ENCODE measurements around the gene SENP5.
"Not testable (repeated sequence)": the region's sequence is repeated elsewhere in the genome, so short reads cannot be mapped to it uniquely, and the experiment has no call there.

Gene SENP5, protein sequence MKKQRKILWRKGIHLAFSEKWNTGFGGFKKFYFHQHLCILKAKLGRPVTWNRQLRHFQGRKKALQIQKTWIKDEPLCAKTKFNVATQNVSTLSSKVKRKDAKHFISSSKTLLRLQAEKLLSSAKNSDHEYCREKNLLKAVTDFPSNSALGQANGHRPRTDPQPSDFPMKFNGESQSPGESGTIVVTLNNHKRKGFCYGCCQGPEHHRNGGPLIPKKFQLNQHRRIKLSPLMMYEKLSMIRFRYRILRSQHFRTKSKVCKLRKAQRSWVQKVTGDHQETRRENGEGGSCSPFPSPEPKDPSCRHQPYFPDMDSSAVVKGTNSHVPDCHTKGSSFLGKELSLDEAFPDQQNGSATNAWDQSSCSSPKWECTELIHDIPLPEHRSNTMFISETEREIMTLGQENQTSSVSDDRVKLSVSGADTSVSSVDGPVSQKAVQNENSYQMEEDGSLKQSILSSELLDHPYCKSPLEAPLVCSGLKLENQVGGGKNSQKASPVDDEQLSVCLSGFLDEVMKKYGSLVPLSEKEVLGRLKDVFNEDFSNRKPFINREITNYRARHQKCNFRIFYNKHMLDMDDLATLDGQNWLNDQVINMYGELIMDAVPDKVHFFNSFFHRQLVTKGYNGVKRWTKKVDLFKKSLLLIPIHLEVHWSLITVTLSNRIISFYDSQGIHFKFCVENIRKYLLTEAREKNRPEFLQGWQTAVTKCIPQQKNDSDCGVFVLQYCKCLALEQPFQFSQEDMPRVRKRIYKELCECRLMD

GRCh38 chr3:196867507-196868296 lies at the start of gene SENP5:
TSS of gene SENP5 (plus strand) at chr3:196867920. CDS start at chr3:196885182, 17,262 bp downstream.
- Histone ChIP-seq H2AFZ (ENCODE audit: low read length) (peak within 1 kb of the TSS; percentile 98), H3F3A (ENCODE audit: insufficient read depth, low read length) (peaks cover 11% of the 10 kb centered on the region), H3K27ac (ENCODE audit: low read length) (peak within 1 kb of the TSS; percentile 79), H4K20me1 (ENCODE audit: insufficient read depth, low read length) (0 out of 2 replicates have a peak, but pooled peaks cover 12% of the 10 kb centered on the region), H3K79me2 (ENCODE audit: low read length) (peaks cover 49% of the 10 kb centered on the region), H3K4me1 (ENCODE audit: low read length) (peaks cover 10% of the 10 kb centered on the region), H3K4me3 (ENCODE audit: low read length) (peak within 1 kb of the TSS; percentile 92), H3K9ac (ENCODE audit: low read length) (peak within 1 kb of the TSS; percentile 89), H3K9me2 (replicated peaks; ENCODE audit: insufficient read depth, low read length) (no peaks in the 10 kb centered on the region), H3K4me2 (ENCODE audit: low read depth, low read length) (peak within 1 kb of the TSS; percentile 93), H3K27me3 (replicated peaks; ENCODE audit: insufficient read depth, low read length) (no peaks in the 10 kb centered on the region), H3K36me3 (replicated peaks; ENCODE audit: insufficient read depth, low read length) (no peaks in the 10 kb centered on the region), H3K9me3 (replicated peaks; ENCODE audit: insufficient read depth, low read length) (no peaks in the 10 kb centered on the region)
- TF ChIP-seq EZH2phosphoT487 (IDR thresholded peaks at IDR 0.05; ENCODE audit: low read length) (no peak), EZH2 (optimal IDR thresholded peaks at IDR 0.05; ENCODE audit: low read depth, low read length) (no peak)
- peak; percentile 97 for DNase-seq

GRCh38 chr3:196821806-196822355 lies 45.8 kb upstream of the SENP5 start:
- TF ChIP-seq EZH2phosphoT487 (IDR thresholded peaks at IDR 0.05; ENCODE audit: low read length) (no peak), CTCF (IDR thresholded peaks at IDR 0.05; ENCODE audit: low read length) (no peak), EZH2 (optimal IDR thresholded peaks at IDR 0.05; ENCODE audit: low read depth, low read length) (no peak)
- Histone ChIP-seq H3K9me3 (replicated peaks; ENCODE audit: insufficient read depth, low read length) (no peaks in the 10 kb centered on the region), H3K4me2 (ENCODE audit: low read depth, low read length) (no peak overlapping the region), H3K4me1 (ENCODE audit: low read length) (no peaks in the 10 kb centered on the region), H4K20me1 (ENCODE audit: insufficient read depth, low read length) (no peaks in the 10 kb centered on the region), H3F3A (ENCODE audit: insufficient read depth, low read length) (no peaks in the 10 kb centered on the region), H3K4me3 (ENCODE audit: low read length) (no peak overlapping the region), H3K27ac (ENCODE audit: low read length) (no peak overlapping the region), H3K9ac (ENCODE audit: low read length) (no peak overlapping the region), H2AFZ (ENCODE audit: low read length) (no peak overlapping the region), H3K36me3 (replicated peaks; ENCODE audit: insufficient read depth, low read length) (peaks cover 14% of the 10 kb centered on the region), H3K79me2 (ENCODE audit: low read length) (no peaks in the 10 kb centered on the region), H3K9me2 (replicated peaks; ENCODE audit: insufficient read depth, low read length) (no peaks in the 10 kb centered on the region), H3K27me3 (replicated peaks; ENCODE audit: insufficient read depth, low read length) (no peaks in the 10 kb centered on the region)
- DNase-seq: no peak

DNA sequence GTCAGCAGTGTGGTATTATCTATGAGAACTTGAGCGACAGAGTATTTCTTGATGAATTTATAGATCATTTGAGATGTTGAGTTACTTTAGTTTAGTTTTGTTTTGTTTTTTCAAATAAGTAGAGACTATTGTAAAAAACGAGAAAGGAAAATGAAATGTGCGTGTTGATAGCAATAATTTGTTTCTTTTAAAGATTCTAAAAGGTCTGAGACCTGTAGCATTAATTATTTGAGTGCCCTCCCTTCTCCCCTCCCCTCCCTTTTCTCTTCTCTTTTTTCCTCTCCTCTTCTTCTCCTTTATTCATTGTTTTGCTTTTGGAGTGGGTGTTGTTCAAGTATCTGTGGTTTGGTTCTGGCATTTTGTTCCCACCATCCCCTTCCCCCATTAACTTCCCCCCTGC lies 38.1 kb upstream of the SENP5 start:
- not testable (repeated sequence) for H3K36me3 ChIP-seq (replicated peaks; ENCODE audit: insufficient read depth, low read length)

DNA sequence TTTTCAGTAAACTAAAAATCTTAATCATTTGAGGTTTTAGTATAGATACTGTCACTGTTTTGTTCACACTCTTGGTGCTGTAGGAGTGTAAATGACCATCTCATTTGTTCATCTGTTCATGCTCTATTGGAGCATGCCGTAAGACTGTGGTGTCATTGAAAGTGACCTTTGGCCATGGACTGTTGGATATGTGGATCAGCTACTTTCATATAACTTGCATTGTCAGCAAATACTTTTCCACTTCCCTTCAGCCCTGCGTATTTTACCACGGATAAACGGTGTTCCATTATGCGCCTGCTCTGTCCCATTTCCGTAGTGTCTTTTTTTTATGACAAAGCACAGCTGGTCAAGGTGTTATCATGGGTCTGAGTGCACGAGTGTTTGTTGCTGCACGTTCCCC lies 32.6 kb upstream of the SENP5 start:
- no peak overlapping the region for H3K4me2 ChIP-seq (ENCODE audit: low read depth, low read length)
- TF ChIP-seq EZH2phosphoT487 (IDR thresholded peaks at IDR 0.05; ENCODE audit: low read length) (no peak), CTCF (IDR thresholded peaks at IDR 0.05; ENCODE audit: low read length) (no peak), EZH2 (optimal IDR thresholded peaks at IDR 0.05; ENCODE audit: low read depth, low read length) (no peak)
- no peak overlapping the region for H2AFZ ChIP-seq (ENCODE audit: low read length)
- H3K9ac ChIP-seq (ENCODE audit: low read length): no peak overlapping the region
- DNase-seq: no peak
- no peak overlapping the region for H3K4me3 ChIP-seq (ENCODE audit: low read length)
- H3K9me3 ChIP-seq (replicated peaks; ENCODE audit: insufficient read depth, low read length): no peaks in the 10 kb centered on the region
- no peaks in the 10 kb centered on the region for H3K27me3 ChIP-seq (replicated peaks; ENCODE audit: insufficient read depth, low read length)
- no peaks in the 10 kb centered on the region for H3K36me3 ChIP-seq (replicated peaks; ENCODE audit: insufficient read depth, low read length)
- no peaks in the 10 kb centered on the region for H3K4me1 ChIP-seq (ENCODE audit: low read length)
- H3F3A ChIP-seq (ENCODE audit: insufficient read depth, low read length): no peaks in the 10 kb centered on the region
- no peaks in the 10 kb centered on the region for H3K9me2 ChIP-seq (replicated peaks; ENCODE audit: insufficient read depth, low read length)
- H3K27ac ChIP-seq (ENCODE audit: low read length): no peak overlapping the region
- H3K79me2 ChIP-seq (ENCODE audit: low read length): no peaks in the 10 kb centered on the region
- H4K20me1 ChIP-seq (ENCODE audit: insufficient read depth, low read length): no peaks in the 10 kb centered on the region

More for the DNA sequence above, 38.1 kb upstream of the SENP5 start:
- H2AFZ ChIP-seq (ENCODE audit: low read length); H3K9ac ChIP-seq (ENCODE audit: low read length); H4K20me1 ChIP-seq (ENCODE audit: insufficient read depth, low read length); H3K4me1 ChIP-seq (ENCODE audit: low read length); H3K79me2 ChIP-seq (ENCODE audit: low read length); H3K27me3 ChIP-seq (replicated peaks; ENCODE audit: insufficient read depth, low read length); H3K27ac ChIP-seq (ENCODE audit: low read length); H3K4me3 ChIP-seq (ENCODE audit: low read length); H3K9me2 ChIP-seq (replicated peaks; ENCODE audit: insufficient read depth, low read length); H3K4me2 ChIP-seq (ENCODE audit: low read depth, low read length); DNase-seq; H3K9me3 ChIP-seq (replicated peaks; ENCODE audit: insufficient read depth, low read length); H3F3A ChIP-seq (ENCODE audit: insufficient read depth, low read length): not testable (repeated sequence)

GRCh38 chr3:196836626-196837025 lies 31.1 kb upstream of the SENP5 start:
- not testable (repeated sequence) for H3K36me3 ChIP-seq (replicated peaks; ENCODE audit: insufficient read depth, low read length); H3K27me3 ChIP-seq (replicated peaks; ENCODE audit: insufficient read depth, low read length); H4K20me1 ChIP-seq (ENCODE audit: insufficient read depth, low read length); H3K4me3 ChIP-seq (ENCODE audit: low read length); H3K4me2 ChIP-seq (ENCODE audit: low read depth, low read length); H3K9me3 ChIP-seq (replicated peaks; ENCODE audit: insufficient read depth, low read length); H3K9ac ChIP-seq (ENCODE audit: low read length); H3F3A ChIP-seq (ENCODE audit: insufficient read depth, low read length); H2AFZ ChIP-seq (ENCODE audit: low read length); DNase-seq; H3K4me1 ChIP-seq (ENCODE audit: low read length); H3K79me2 ChIP-seq (ENCODE audit: low read length); H3K9me2 ChIP-seq (replicated peaks; ENCODE audit: insufficient read depth, low read length); H3K27ac ChIP-seq (ENCODE audit: low read length)

All from MM.1S (cell line).